ENCODE measurements around the gene XPO1. TPM values are rescaled to one million over a fixed set of nuclear protein-coding genes. Genes with fewer than 3 reads are reported as not detected.

XPO1 gene
- total and polyA plus RNA-seq, 2 donors (not counting 3 experiments of a cell fraction or from before 2014, with no cell fraction given), result 46.7 to 166 TPM

DNA sequence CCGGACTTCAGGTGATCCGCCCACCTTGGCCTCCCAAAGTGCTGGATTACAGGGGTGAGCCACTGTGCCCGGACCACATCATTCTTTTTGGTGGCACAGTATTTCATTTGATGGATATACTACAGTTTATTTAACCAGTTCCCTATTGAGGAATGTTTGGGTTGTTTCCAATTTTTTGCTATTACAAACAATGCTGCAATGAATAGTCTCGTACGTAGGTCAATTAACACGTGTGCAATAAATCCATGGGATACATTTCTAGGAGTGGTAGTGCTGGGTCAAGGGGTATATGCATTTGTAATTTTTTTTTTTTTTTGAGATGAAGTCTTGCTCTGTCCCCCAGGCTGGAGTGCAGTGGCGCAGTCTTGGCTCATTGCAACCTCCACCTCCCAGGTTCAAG, 28.4 kb upstream of the XPO1 start:
- no peak overlapping the region for H3K9ac ChIP-seq (replicated peaks; ENCODE audit: extremely low read depth, insufficient read depth, low read length)
- H2AFZ ChIP-seq (ENCODE audit: low read depth, low read length), result no peak overlapping the region
- H4K20me1 ChIP-seq (replicated peaks; ENCODE audit: control insufficient read depth, extremely low read depth, insufficient read depth, low read length), result no peaks in the 10 kb centered on the region
- H3K79me2 ChIP-seq (ENCODE audit: control insufficient read depth, insufficient read depth, low read length), result no peaks in the 10 kb centered on the region
- no peak overlapping the region for H3K4me3 ChIP-seq (replicated peaks in 1 of 3; ENCODE audit: insufficient read depth in 1 of 3, low read depth in 1 of 3, low read length in 3 of 3)
- no peak overlapping the region for H3K27ac ChIP-seq (ENCODE audit: insufficient read depth, low read depth, low read length)
- no peaks in the 10 kb centered on the region for H3K9me3 ChIP-seq (replicated peaks; ENCODE audit: control insufficient read depth, insufficient read depth, low read length)
- H3K36me3 ChIP-seq (ENCODE audit: control insufficient read depth in 2 of 2, extremely low read depth in 1 of 2, insufficient read depth in 2 of 2, low read length in 2 of 2), result no peaks in the 10 kb centered on the region
- POLR2A ChIA-PET, result no interaction called here
- dilution Hi-C loops (cut with MboI; ENCODE audit: extremely low pct_ligation_motif_present, low sequenced_read_pairs) (no loop called here), intact Hi-C loops (cut with micrococcal nuclease) (no loop called here)
- H3K4me1 ChIP-seq (ENCODE audit: control insufficient read depth, extremely low read depth, insufficient read depth, low read length), result no peaks in the 10 kb centered on the region
- BruUV-seq (replicated peaks), result no TSS peak
- CTCF ChIA-PET, result no interaction called here
- no peaks in the 10 kb centered on the region for H3K27me3 ChIP-seq (ENCODE audit: control insufficient read depth in 2 of 2, insufficient read depth in 2 of 2, low read length in 2 of 2)
- TF ChIP-seq, protein P1, sequence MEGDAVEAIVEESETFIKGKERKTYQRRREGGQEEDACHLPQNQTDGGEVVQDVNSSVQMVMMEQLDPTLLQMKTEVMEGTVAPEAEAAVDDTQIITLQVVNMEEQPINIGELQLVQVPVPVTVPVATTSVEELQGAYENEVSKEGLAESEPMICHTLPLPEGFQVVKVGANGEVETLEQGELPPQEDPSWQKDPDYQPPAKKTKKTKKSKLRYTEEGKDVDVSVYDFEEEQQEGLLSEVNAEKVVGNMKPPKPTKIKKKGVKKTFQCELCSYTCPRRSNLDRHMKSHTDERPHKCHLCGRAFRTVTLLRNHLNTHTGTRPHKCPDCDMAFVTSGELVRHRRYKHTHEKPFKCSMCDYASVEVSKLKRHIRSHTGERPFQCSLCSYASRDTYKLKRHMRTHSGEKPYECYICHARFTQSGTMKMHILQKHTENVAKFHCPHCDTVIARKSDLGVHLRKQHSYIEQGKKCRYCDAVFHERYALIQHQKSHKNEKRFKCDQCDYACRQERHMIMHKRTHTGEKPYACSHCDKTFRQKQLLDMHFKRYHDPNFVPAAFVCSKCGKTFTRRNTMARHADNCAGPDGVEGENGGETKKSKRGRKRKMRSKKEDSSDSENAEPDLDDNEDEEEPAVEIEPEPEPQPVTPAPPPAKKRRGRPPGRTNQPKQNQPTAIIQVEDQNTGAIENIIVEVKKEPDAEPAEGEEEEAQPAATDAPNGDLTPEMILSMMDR (IDR thresholded peaks at IDR 0.05; ENCODE audit: extremely low read depth in 1 of 2, insufficient read depth in 1 of 2, low read depth in 1 of 2, low read length in 2 of 2), result no peak
- TF ChIP-seq FOS (IDR thresholded peaks at IDR 0.05; ENCODE audit: borderline replicate concordance, insufficient read depth, low read length) (no peak), JUN (IDR thresholded peaks at IDR 0.05; ENCODE audit: borderline replicate concordance, insufficient read depth, insufficient read length, low read depth) (no peak), POLR2AphosphoS5 (IDR thresholded peaks at IDR 0.05; ENCODE audit: insufficient read depth, low read depth, low read length) (no peak), GATA2 (IDR thresholded peaks at IDR 0.05; ENCODE audit: insufficient read depth, insufficient read length, low read depth, low read length) (no peak), EZH2 (IDR thresholded peaks at IDR 0.05; ENCODE audit: borderline replicate concordance, low read depth, low read length, severe bottlenecking) (no peak), POLR2A (IDR thresholded peaks at IDR 0.05; ENCODE audit: low read depth, low read length) (no peak), MYC (IDR thresholded peaks at IDR 0.05; ENCODE audit: low read depth, low read length) (no peak)
- TF ChIP-seq, protein P2, sequence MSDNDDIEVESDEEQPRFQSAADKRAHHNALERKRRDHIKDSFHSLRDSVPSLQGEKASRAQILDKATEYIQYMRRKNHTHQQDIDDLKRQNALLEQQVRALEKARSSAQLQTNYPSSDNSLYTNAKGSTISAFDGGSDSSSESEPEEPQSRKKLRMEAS (IDR thresholded peaks at IDR 0.05; ENCODE audit: insufficient read depth, insufficient read length), result no peak
- H3K9me1 ChIP-seq (replicated peaks; ENCODE audit: control insufficient read depth, extremely low read depth, insufficient read depth, low read length), result no peaks in the 10 kb centered on the region
- DNase-seq (ENCODE audit: low read depth, low spot score) (peak; percentile 15), FAIRE-seq (no peak)
- H3K4me2 ChIP-seq (ENCODE audit: insufficient read depth, low read length), result no peak overlapping the region
